ENCODE results near the gene RHBDD1.

The RHBDD1 gene

DNA sequence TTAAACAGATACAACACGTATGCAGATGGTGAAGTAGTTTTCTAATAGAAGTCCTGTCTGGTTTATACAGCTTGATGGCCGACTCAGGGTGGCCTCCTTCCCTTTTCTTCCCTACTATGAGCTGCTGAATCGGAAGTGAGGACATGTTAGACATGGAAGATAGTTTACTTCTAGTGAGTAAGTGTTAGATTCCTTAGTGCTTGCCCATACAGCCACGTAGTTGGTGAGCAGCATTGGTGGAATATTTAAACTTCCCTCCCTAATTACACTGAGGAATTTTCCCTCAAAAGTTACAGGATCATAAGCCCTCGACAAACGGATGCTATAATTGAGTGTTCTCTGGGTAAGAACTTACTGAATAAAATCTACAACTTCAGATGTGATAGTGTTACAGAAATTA, 52.1 kb downstream of the RHBDD1 start:
- DNase-seq (ENCODE audit: low read depth): peak; percentile 92

DNA sequence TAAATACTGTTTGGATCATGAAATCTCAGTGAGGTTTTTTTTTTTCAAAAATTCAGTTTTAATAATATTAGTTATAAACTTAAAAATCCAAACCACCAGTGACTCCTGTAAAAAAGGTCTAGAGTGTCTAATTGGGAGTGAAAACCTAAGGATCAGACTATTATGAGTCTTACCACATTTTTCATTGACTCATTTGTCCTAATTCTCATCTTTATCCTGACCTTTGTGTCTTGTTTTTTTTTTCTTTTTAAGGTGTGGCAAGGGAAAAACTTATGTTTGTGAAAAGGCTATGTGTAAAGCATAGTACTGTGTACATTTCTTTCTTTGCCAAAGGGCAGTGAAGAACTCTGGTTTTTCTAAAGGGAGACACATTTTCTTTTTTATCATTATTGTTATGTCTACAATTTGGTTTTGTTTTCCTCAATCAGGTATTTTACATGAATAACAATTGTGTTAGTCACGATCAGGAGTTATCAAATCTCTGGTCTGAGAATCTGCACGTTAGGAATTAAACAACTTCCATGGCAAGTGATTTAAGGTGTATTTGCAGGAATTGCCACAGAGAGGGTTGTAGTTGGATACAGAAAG, 52.6 kb downstream of the RHBDD1 start:
- DNase-seq (ENCODE audit: low read depth): peak; percentile 11

- DNase-seq (ENCODE audit: low read depth): peak; percentile 42
Measured at GRCh38 chr2:226888971-226889370, 53.1 kb downstream of the RHBDD1 start.

- no peak for DNase-seq (ENCODE audit: low read depth)
Measured at GRCh38 chr2:226890286-226890685, 54.4 kb downstream of the RHBDD1 start.

GRCh38 chr2:226891780-226892590, 56.1 kb downstream of the RHBDD1 start:
- DNase-seq (ENCODE audit: low read depth): peak; percentile 95

- DNase-seq (ENCODE audit: low read depth): peak; percentile 70
Measured at GRCh38 chr2:226892729-226893128, 56.9 kb downstream of the RHBDD1 start.

DNA sequence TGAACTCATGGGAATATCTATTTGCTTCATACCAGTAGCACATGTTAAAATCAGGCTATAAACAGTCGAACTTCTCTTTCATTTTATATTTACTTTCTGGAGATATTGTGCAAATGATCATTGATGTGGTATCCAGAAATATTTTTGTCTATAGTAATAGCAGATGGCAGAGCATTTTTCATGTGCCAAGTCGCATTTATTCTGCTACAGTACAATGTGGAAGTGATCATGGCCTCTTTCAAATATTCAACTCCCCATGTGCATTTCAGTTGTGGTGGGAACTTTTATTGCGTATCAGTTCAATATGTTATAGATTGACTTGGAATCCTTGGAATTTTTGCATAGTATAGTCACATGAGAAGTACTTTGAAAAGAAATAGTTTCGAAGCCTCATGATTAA, 57.4 kb downstream of the RHBDD1 start:
- DNase-seq (ENCODE audit: low read depth): peak; percentile 61

- no peak for DNase-seq (ENCODE audit: low read depth)
Measured at GRCh38 chr2:226894752-226895151, 58.9 kb downstream of the RHBDD1 start.

DNA sequence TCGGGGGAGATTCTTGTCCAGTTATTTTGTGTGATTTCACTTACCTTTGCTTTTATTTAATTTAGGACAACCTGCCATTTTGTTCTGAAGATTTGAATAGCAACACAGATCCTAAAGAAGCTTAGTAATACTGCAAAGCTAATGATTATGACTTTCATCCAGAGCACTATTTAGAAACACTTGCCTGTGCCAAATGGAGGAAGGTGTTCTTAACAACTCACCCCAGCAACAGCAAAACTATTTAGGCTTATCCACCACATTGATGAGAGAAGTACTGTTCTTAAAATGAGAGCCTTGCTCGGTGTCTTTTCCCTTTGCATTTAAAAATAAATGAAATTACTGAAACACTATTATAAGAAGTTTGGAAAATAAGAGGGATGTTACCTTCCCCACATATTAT, 59.7 kb downstream of the RHBDD1 start:
- no peak for DNase-seq (ENCODE audit: low read depth)

DNA sequence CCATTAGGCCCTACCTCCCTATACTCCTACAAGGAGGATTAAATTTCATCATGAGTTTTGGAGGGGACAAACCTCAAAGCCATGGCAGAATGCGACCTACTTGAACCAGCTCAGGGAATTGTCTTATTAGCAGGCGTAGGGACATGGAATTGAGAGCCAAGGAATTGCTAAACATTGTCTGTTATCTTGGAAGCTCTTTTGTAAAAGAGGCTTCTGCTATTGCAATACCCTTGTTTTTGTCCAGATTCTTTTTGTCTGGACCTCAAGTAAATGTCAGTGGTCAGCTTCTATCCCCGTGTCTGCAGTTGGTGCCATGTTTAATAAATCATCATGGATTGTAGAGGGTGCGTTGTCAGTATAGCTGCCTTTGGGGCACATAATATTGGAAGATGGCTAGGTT, 62.3 kb downstream of the RHBDD1 start:
- no peak for DNase-seq (ENCODE audit: low read depth)

- no peak for DNase-seq (ENCODE audit: low read depth)
Measured at GRCh38 chr2:226898897-226899296, 63.0 kb downstream of the RHBDD1 start.

- DNase-seq (ENCODE audit: low read depth): peak; percentile 15
Measured at GRCh38 chr2:226902041-226902966, 66.5 kb downstream of the RHBDD1 start.

DNA sequence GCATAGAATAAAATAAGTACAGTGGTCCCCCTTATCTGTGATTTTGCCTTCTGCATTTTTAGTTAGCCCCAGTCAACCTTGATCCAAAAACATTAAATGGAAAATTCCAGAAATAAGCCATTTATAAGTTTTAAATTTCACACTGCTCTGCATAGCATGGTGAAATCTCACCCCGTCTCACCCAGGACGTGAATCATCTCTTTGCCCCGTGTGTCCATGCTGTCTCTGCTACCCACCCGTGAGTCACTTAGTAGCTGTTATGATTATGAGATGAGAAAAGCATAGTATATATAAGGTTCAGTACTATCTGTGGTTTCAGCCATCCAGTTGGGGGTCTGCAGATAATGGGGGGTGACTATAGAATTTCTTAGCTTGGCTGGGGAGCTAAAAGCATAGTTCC, 67.3 kb downstream of the RHBDD1 start:
- DNase-seq (ENCODE audit: low read depth): peak; percentile 94

DNA sequence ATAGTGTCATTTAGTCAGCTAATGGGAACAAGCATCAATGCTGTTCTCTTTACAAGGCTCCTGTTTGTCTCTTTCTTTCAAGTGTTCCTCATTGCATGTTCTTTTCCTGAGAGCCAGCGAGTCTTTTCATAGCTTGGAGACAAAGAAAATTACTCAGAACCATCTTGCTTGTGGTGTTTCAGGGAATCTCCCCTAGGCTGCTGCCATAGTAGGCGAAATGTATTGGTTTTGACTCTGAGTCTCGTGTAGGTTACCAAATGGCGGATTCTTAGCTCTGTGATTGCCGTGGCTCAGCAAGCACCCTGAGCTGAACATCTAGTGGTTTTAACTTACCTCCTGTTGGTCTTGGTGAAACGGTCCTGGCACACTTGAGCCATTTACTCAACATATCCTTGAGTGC, 68.7 kb downstream of the RHBDD1 start:
- no peak for DNase-seq (ENCODE audit: low read depth)

DNA sequence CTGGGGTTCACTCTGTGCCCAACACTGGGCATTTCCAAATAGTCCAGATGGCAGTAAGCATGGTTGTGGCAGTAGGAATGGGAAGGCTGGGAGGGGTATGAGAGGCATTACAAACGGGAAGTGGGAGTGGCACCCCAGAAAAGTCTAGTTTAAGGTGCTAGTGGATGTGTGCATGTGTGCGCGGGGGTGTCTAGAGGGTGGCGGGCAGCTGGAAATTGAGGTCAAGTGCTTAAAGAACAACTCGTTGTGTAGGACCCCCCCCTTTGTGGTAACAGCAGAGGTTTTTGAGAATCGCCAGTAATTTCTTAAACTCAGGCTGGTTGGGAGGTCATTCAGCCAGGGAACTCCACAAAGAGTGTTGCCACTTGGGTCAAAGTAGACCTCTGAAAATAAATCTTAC, 69.9 kb downstream of the RHBDD1 start:
- no peak for DNase-seq (ENCODE audit: low read depth)

GRCh38 chr2:226906163-226906693, 70.4 kb downstream of the RHBDD1 start:
- DNase-seq (ENCODE audit: low read depth): no peak

- peak; percentile 80 for DNase-seq (ENCODE audit: low read depth)
Measured at GRCh38 chr2:226909126-226909525, 73.3 kb downstream of the RHBDD1 start.

DNA sequence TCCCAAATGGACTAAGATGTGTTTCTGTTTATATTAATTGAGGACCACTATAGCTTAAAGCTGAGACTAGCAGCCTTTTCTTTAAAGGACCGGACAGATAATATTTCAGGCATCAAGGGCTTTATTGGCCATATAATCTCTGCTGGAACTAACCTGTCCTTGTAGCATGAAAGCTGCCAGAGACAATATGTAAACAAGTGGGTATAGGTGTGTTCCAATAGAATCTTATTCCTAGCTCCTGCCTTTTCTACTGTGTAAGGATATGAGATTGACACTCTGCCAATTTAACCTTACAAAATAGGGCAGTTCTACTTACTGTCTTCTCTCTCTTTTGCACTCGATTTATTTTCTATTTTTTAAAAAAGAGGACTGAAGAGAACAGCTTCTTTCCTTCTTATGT, 74.0 kb downstream of the RHBDD1 start:
- DNase-seq (ENCODE audit: low read depth): no peak

GRCh38 chr2:226910384-226910783, 74.5 kb downstream of the RHBDD1 start:
- no peak for DNase-seq (ENCODE audit: low read depth)

DNA sequence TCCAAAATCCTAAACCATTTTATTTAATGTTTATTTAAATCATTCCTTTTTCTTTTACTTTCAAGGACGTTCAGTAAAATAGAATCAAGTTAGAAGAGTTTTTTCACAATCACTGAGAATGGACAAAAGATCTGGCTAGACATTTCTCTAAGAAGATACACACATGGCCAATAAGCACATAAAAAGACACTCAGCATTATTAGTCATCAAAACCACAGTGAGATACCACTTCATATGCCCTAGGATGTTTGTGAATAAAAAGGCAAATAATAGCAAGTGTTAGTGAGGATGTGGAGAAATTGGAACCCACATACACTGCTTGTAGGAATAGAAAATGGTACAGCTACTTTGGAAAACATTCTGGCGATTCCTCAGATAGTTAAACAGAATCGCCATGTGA, 76.1 kb downstream of the RHBDD1 start:
- peak; percentile 84 for DNase-seq (ENCODE audit: low read depth)

- no peak for DNase-seq (ENCODE audit: low read depth)
Measured at GRCh38 chr2:226913641-226914040, 77.8 kb downstream of the RHBDD1 start.

DNA sequence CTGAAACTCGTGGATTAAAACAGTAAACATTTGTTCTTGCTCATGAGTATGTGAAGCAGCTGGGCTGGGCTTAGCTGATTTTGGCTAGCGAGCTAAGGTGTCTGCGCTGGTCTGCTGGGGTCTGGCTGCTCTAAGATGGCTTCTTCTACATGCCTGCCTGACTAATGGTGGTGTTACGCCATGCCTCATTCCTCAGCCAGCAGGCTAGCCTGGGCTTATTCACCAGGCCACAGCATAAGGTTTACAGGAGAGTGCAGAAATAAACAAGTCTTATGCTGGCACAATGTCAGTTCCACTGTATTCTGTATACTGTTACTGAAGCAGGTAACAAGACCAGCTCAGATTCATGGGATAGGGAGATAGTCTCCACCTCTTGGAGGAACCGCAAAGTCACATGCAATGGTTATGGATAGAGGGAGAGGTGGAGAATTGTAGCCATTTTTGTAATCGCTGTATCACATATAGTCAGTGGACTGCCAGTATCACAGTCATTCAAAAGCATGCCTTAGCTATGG, 80.0 kb downstream of the RHBDD1 start:
- peak; percentile 61 for DNase-seq (ENCODE audit: low read depth)

Data from EH (cell line).